Measurements from ENCODE around the gene FAM83C. TPM values are rescaled to one million over a fixed set of nuclear protein-coding genes. Genes with fewer than 3 reads are reported as not detected.

Gene FAM83C
- total and polyA plus RNA-seq, 10 of the 15 experiments (the other 5 are each of a cell fraction or from before 2014, with no cell fraction given): not detected

DNA sequence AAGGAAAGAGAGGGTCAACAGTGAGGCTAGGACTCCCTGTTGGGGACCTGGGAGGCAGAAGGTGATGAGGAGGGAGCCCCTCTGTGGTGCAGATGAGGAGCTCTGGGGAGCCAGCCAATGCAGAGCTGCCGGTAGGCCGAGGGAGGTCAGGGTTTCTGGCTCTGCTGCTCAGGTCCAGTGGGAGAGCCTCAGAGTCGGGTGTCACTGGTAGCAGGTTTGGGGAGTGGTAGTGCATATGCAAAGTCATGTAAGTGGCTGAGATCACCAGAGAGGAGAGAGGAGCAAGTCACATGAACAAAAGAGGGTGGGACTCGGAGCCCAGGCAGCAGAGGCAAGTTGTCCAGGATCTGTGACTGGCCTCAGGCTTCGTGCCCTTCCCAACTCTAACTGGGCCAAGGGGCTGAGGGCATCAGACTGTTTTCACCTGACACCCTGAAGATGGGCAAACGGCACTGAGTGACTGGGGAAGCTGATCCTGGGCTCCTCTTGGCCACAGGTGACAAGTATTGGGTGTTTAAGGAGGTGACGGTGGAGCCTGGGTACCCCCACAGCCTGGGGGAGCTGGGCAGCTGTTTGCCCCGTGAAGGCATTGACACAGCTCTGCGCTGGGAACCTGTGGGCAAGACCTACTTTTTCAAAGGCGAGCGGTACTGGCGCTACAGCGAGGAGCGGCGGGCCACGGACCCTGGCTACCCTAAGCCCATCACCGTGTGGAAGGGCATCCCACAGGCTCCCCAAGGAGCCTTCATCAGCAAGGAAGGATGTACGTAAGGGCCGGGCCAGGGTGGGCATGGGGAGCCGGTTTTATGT lies 20.9 kb downstream of the FAM83C start:
- ATAC-seq (no peak), DNase-seq (ENCODE audit: low read depth, low spot score) (no peak), FAIRE-seq (no peak)
- no peaks in the 10 kb centered on the region for H4K20me1 ChIP-seq (ENCODE audit: control insufficient read depth, insufficient read depth)
- no peak overlapping the region for H3K4me2 ChIP-seq (ENCODE audit: control insufficient read depth, insufficient read depth)
- BruUV-seq (replicated peaks): no TSS peak
- RAD21 ChIA-PET (ENCODE audit: unreplicated experiment): no interaction called here
- H3K27me3 ChIP-seq (replicated peaks in 1 of 2; ENCODE audit: control insufficient read depth in 2 of 2, insufficient read depth in 2 of 2, low read length in 1 of 2): no peaks in the 10 kb centered on the region
- in situ Hi-C loops (cut with MboI) (loop anchor here (25.0 kb wide), 1 partner anchor 434 kb away; the partner anchor contains the start of gene NCOA6), intact Hi-C loops (cut with micrococcal nuclease; ENCODE audit: unreplicated experiment) (no loop called here)
- H3K79me2 ChIP-seq (ENCODE audit: control insufficient read depth, insufficient read depth, low read length): peaks cover under 1% of the 10 kb centered on the region
- H3K9ac ChIP-seq (ENCODE audit: control insufficient read depth, insufficient read depth, low read length): no peak overlapping the region
- H2AFZ ChIP-seq (ENCODE audit: control insufficient read depth, low read depth, low read length): no peak overlapping the region
- TF ChIP-seq SP1 (IDR thresholded peaks at IDR 0.05; ENCODE audit: low read depth, low read length): no peak
- TF ChIP-seq CREM (IDR thresholded peaks at IDR 0.05; ENCODE audit: low read depth): no peak
- TF ChIP-seq, protein P1, sequence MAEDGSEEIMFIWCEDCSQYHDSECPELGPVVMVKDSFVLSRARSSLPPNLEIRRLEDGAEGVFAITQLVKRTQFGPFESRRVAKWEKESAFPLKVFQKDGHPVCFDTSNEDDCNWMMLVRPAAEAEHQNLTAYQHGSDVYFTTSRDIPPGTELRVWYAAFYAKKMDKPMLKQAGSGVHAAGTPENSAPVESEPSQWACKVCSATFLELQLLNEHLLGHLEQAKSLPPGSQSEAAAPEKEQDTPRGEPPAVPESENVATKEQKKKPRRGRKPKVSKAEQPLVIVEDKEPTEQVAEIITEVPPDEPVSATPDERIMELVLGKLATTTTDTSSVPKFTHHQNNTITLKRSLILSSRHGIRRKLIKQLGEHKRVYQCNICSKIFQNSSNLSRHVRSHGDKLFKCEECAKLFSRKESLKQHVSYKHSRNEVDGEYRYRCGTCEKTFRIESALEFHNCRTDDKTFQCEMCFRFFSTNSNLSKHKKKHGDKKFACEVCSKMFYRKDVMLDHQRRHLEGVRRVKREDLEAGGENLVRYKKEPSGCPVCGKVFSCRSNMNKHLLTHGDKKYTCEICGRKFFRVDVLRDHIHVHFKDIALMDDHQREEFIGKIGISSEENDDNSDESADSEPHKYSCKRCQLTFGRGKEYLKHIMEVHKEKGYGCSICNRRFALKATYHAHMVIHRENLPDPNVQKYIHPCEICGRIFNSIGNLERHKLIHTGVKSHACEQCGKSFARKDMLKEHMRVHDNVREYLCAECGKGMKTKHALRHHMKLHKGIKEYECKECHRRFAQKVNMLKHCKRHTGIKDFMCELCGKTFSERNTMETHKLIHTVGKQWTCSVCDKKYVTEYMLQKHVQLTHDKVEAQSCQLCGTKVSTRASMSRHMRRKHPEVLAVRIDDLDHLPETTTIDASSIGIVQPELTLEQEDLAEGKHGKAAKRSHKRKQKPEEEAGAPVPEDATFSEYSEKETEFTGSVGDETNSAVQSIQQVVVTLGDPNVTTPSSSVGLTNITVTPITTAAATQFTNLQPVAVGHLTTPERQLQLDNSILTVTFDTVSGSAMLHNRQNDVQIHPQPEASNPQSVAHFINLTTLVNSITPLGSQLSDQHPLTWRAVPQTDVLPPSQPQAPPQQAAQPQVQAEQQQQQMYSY (CRISPR knock-in tag; IDR thresholded peaks at IDR 0.05): no peak
- TF ChIP-seq SIN3A (IDR thresholded peaks at IDR 0.05; ENCODE audit: low read depth, low read length): no peak
- TF ChIP-seq RAD21 (IDR thresholded peaks at IDR 0.05; ENCODE audit: insufficient read depth, low read depth, low read length): no peak
- no peak for TF ChIP-seq WRNIP1 (IDR thresholded peaks at IDR 0.05; ENCODE audit: borderline replicate concordance, low read depth, low read length)
- TF ChIP-seq LARP7 (IDR thresholded peaks at IDR 0.05): no peak
- no peak for TF ChIP-seq ATF3 (IDR thresholded peaks at IDR 0.05; ENCODE audit: borderline replicate concordance, extremely low read depth, low read depth, low read length)
- no peak for TF ChIP-seq PAX8 (IDR thresholded peaks at IDR 0.05)
- no peak for TF ChIP-seq FOXM1 (IDR thresholded peaks at IDR 0.05; ENCODE audit: low read depth, low read length)
- no peak for TF ChIP-seq RCOR1 (conservative IDR thresholded peaks at IDR 0.05; ENCODE audit: low read depth, low read length)
- no peak for TF ChIP-seq IKZF1 (conservative IDR thresholded peaks at IDR 0.05)
- TF ChIP-seq RUNX3 (IDR thresholded peaks at IDR 0.05; ENCODE audit: low read length): no peak
- TF ChIP-seq ZNF622 (IDR thresholded peaks at IDR 0.05): no peak
- no peak for TF ChIP-seq DPF2 (IDR thresholded peaks at IDR 0.05)
- no peak for TF ChIP-seq MLLT1 (IDR thresholded peaks at IDR 0.05)
- no peak for TF ChIP-seq CHD2 (IDR thresholded peaks at IDR 0.05; ENCODE audit: borderline replicate concordance, low read depth, low read length)
- H3K9me3 ChIP-seq (replicated peaks; ENCODE audit: control insufficient read depth, insufficient read depth, low read length): no peaks in the 10 kb centered on the region
- H3K36me3 ChIP-seq (ENCODE audit: control insufficient read depth in 2 of 2, insufficient read depth in 2 of 2, low read length in 1 of 2): peaks cover 0 to 7% of the 10 kb centered on the region in 2 experiments; a peak in 2 of 4 replicates
- peaks cover 3% of the 10 kb centered on the region; the same call in 1 of the 2 replicates for H3K4me1 ChIP-seq (ENCODE audit: control insufficient read depth, insufficient read depth, low read length)
- POLR2A ChIA-PET: interaction anchor here (0.5 kb wide), 1 partner anchor 44 kb away, joined by 4 read pairs; no protein-coding TSS in a partner anchor
- WGBS (ENCODE audit: insufficient coverage, insufficient replicate concordance, low lambda C conversion rate, missing lambda C conversion rate): 84% methylated on average over 20 of the region's 20 CpGs
- CTCF ChIA-PET: interaction anchor here (0.7 to 9.6 kb wide), 4 partner anchors 86 to 831 kb away, joined by 3 to 98 read pairs (median 12); partner anchors contain the start of gene EDEM2
- H3K27ac ChIP-seq (ENCODE audit: control insufficient read depth, insufficient read depth): no peak overlapping the region
- H3K4me3 ChIP-seq: no peak overlapping the region
- SMC1A ChIA-PET (ENCODE audit: uncharacterized antibody, unreplicated experiment): interaction anchor here (0.6 to 1.0 kb wide), 3 partner anchors 11 to 170 kb away, joined by 3 read pairs; no protein-coding TSS in a partner anchor
